OCI-LY7 (cell line): ENCODE data around the gene NUB1. TPM values are rescaled to one million over a fixed set of nuclear protein-coding genes. Genes with fewer than 3 reads are reported as not detected.

Source experiments
- BruUV-seq: library from RNA; stranded (reverse); fragments of 400-500 nt; replicated peaks from 2 replicates; lab custom pipeline; 2021; lab: Mats Ljungman, UMichigan
- CTCF ChIA-PET: fragments of 300-600 bp; sonication (Branson Sonifier 250); formaldehyde crosslinking; loops from one replicate; lab custom pipeline; 2022; ENCODE audit warnings: antibody characterized with exemption; ENCODE audit not compliant: unreplicated experiment; lab: Charles Lee
- POLR2A ChIA-PET: fragments of 300-600 bp; sonication (Branson Sonifier 250); formaldehyde crosslinking; loops from one replicate; lab custom pipeline; 2022; ENCODE audit warnings: antibody characterized with exemption; lab: Charles Lee
- DNase-seq: peaks from one replicate; pipeline ENCODE4 v3.0.0-alpha.2; 2015; ENCODE audit warnings: low spot score
- H2AFZ ChIP-seq: fragments of 200-600 bp; sonication (generic), shearing (Covaris generic); 2 replicates; pipeline ENCODE4 v1.6.1; 2014; ENCODE audit warnings: mild to moderate bottlenecking, antibody characterized with exemption, low read length, moderate library complexity
- H3K27ac ChIP-seq: fragments of 200-600 bp; sonication (generic); 2 replicates; pipeline ENCODE4 v1.5.1; 2014; ENCODE audit warnings: mixed run types, low read depth, mild to moderate bottlenecking, moderate library complexity, low read length, inconsistent platforms; ENCODE audit not compliant: poor library complexity, severe bottlenecking
- H3K36me3 ChIP-seq: fragments of 200-600 bp; sonication (generic); 2 replicates; pipeline ENCODE4 v1.6.1; 2014; ENCODE audit warnings: mild to moderate bottlenecking, antibody characterized with exemption, low read length, moderate library complexity, mixed read lengths; ENCODE audit not compliant: insufficient read depth
- H3K4me1 ChIP-seq: fragments of 200-600 bp; sonication (generic); 2 replicates; pipeline ENCODE4 v1.5.1; 2014; ENCODE audit warnings: mild to moderate bottlenecking, low read length; ENCODE audit not compliant: insufficient read depth, poor library complexity, severe bottlenecking
- H3K4me2 ChIP-seq: fragments of 200-600 bp; sonication (generic); 2 replicates; pipeline ENCODE4 v1.6.1; 2014; ENCODE audit warnings: mild to moderate bottlenecking, low read length
- H3K4me3 ChIP-seq: fragments of 200-600 bp; sonication (generic); 2 replicates; pipeline ENCODE4 v1.5.1; 2014; ENCODE audit warnings: mild to moderate bottlenecking, low read depth, low read length; ENCODE audit not compliant: poor library complexity, severe bottlenecking
- H3K79me2 ChIP-seq: fragments of 200-600 bp; sonication (generic); 2 replicates; pipeline ENCODE4 v1.6.1; 2016; ENCODE audit warnings: low read depth, mild to moderate bottlenecking, low read length, moderate library complexity, mixed read lengths; ENCODE audit not compliant: insufficient read depth
- H3K9me2 ChIP-seq: fragments of 200-600 bp; sonication (generic); 2 replicates; pipeline ENCODE4 v1.6.1; 2016; ENCODE audit warnings: mild to moderate bottlenecking, low read length, mixed read lengths; ENCODE audit not compliant: insufficient read depth
- H3K9me3 ChIP-seq: fragments of 200-600 bp; sonication (generic); 2 replicates; pipeline ENCODE4 v1.6.1; 2014; ENCODE audit warnings: mild to moderate bottlenecking, mixed run types, low read length, mixed read lengths
- H4K20me1 ChIP-seq: fragments of 200-600 bp; sonication (generic); 2 replicates; pipeline ENCODE4 v1.6.1; 2014; ENCODE audit warnings: mild to moderate bottlenecking, antibody characterized with exemption, low read length, moderate library complexity, mixed read lengths; ENCODE audit not compliant: insufficient read depth
- EZH2phosphoT487 ChIP-seq: fragments of 200-600 bp; sonication (generic); IDR thresholded peaks from 2 replicates; pipeline ENCODE4 v1.6.1; 2018; ENCODE audit warnings: low read depth, borderline replicate concordance, mild to moderate bottlenecking, mixed run types, antibody characterized with exemption, low read length, moderate library complexity, mixed read lengths
- intact Hi-C: fragments of 100-400 bp; cut with micrococcal nuclease; formaldehyde crosslinking; loops from one replicate; pipeline ENCODE4 v1.10.0; 2022; ENCODE audit not compliant: unreplicated experiment
- total RNA-seq, 2 experiments: library from RNA; depleted of rRNA in 1 of 2; stranded (reverse); fragments of >200 nt in 1 of 2; shearing (Covaris generic) in 1 of 2; gene quantifications; 2 replicates each; pipeline ENCODE4 v1.2.3, GENCODE V29; 2014 to 2022
- TF ChIP-seq, protein P1 (sequence below): fragments of 200-600 bp; sonication (generic); conservative IDR thresholded peaks from 2 replicates; pipeline ENCODE4 v1.5.1; 2014; ENCODE audit warnings: mild to moderate bottlenecking, antibody characterized with exemption, low read length, moderate library complexity, mixed read lengths

Gene NUB1
- total RNA-seq, 2 experiments from 2014 or later = 44.1 to 50.7 TPM

DNA sequence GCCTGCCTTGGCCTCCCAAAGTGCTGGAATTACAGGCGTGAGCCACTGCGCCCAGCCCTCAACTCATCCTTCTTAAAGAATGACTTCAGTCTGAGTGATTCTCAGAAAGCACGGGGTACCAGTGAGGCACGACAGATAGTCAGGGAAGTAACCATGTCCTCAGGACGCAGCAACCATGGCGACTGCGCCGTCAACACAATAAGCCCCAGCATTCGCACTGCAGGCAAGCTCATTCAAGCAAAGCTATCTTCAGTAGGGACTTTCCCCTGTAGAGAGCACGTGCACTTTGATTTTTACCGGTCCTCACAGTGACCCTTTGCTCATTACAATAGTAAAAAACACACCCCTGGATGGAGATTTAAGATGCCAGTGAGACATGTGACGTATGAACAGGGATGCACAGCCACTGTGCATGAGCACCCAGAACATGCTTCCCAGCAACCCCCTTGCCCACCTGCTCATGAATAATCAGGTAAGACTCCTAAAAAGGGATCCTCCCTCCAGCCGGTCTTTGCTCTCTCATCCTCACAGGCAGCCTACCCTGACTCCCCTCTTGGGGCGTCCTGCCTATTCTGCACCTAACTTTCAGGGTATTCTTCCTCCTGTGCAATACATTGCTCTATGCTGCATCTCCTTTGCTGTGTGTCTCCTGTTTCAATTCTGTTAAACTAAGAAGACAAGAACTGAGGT, 59.2 kb downstream of the NUB1 start:
- no peaks in the 10 kb centered on the region for H3K36me3 ChIP-seq
- no peaks in the 10 kb centered on the region for H3K9me2 ChIP-seq
- H3K27ac ChIP-seq = peak overlapping the region; percentile 34
- no peaks in the 10 kb centered on the region for H4K20me1 ChIP-seq
- H3K4me1 ChIP-seq = peaks cover 21% of the 10 kb centered on the region
- CTCF ChIA-PET = no interaction called here
- peak overlapping the region; percentile 65 for H3K4me2 ChIP-seq
- BruUV-seq = no TSS peak
- DNase-seq = peak; percentile 79
- H2AFZ ChIP-seq = peak overlapping the region; percentile 56; the same call in 1 of the 2 replicates
- no peaks in the 10 kb centered on the region for H3K9me3 ChIP-seq
- H3K79me2 ChIP-seq = no peaks in the 10 kb centered on the region
- no peak for TF ChIP-seq EZH2phosphoT487
- TF ChIP-seq, protein P1, sequence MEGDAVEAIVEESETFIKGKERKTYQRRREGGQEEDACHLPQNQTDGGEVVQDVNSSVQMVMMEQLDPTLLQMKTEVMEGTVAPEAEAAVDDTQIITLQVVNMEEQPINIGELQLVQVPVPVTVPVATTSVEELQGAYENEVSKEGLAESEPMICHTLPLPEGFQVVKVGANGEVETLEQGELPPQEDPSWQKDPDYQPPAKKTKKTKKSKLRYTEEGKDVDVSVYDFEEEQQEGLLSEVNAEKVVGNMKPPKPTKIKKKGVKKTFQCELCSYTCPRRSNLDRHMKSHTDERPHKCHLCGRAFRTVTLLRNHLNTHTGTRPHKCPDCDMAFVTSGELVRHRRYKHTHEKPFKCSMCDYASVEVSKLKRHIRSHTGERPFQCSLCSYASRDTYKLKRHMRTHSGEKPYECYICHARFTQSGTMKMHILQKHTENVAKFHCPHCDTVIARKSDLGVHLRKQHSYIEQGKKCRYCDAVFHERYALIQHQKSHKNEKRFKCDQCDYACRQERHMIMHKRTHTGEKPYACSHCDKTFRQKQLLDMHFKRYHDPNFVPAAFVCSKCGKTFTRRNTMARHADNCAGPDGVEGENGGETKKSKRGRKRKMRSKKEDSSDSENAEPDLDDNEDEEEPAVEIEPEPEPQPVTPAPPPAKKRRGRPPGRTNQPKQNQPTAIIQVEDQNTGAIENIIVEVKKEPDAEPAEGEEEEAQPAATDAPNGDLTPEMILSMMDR = 0 out of 2 replicates have a peak, but pooled peaks have one; percentile 13
- POLR2A ChIA-PET = no interaction called here
- intact Hi-C loops = no loop called here
- H3K4me3 ChIP-seq = peak overlapping the region; percentile 23

DNA sequence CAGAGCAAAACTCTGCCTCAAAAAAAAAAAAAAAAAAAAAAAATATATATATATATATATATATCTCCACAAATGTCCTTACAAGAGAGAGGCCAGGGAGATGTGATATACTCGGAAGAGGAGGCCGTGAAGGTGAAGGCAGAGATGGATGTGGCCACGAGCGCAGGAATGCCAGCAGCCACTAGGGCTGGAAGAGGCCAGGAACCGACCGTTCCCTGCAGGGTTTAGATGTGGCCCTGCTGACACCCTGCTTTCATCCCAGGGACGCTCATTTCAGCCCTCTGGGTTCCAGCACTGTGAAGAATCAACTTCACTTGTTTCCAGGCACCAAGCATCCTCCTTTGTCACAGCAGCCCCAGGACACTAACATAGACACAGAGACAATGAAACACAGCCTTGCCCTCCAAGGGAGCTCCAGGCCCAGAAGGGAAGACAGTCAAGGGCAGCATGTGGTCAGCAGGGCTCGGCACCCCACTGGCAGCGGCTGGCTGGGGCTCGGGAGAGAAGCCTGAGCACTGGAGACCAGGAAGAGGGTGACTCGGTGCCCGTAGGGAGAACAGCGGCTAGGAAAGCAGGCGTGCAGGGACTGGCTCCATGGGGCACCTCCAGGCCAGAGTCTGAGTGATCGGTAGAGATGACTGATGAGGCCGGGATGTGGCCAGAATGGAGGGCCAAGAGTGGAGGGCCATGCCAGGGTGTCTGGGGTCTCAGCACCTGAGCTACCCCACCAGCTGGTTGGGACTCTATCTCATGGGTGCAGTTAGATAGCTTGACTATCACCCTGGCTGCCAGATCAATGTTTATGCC, 60.6 kb downstream of the NUB1 start:
- no peak overlapping the region for H3K27ac ChIP-seq
- TF ChIP-seq, protein P1 = no peak
- TF ChIP-seq EZH2phosphoT487 = no peak
- no peak overlapping the region for H3K4me3 ChIP-seq
- ChIA-PET POLR2A (interaction anchor here (0.7 kb wide), 1 partner anchor 329 kb away, joined by 5 read pairs; no protein-coding TSS in a partner anchor), CTCF (no interaction called here)
- H2AFZ ChIP-seq = no peak overlapping the region
- BruUV-seq = no TSS peak
- H3K4me1 ChIP-seq = peaks cover 21% of the 10 kb centered on the region
- intact Hi-C loops = no loop called here
- no peaks in the 10 kb centered on the region for H3K79me2 ChIP-seq
- no peak overlapping the region for H3K4me2 ChIP-seq
- no peaks in the 10 kb centered on the region for H4K20me1 ChIP-seq
- H3K9me2 ChIP-seq = no peaks in the 10 kb centered on the region
- no peak for DNase-seq
- no peaks in the 10 kb centered on the region for H3K9me3 ChIP-seq
- H3K36me3 ChIP-seq = no peaks in the 10 kb centered on the region
